Measurements from ENCODE around the gene CXCL16. TPM values are rescaled to one million over a fixed set of nuclear protein-coding genes. Genes with fewer than 3 reads are reported as not detected.
A peak's percentile ranks its signal among the peaks of the same experiment; 100 is the strongest.
"Not testable (repeated sequence)": the region's sequence is repeated elsewhere in the genome, so short reads cannot be mapped to it uniquely, and the experiment has no call there.

The CXCL16 gene
- total RNA-seq, 2 donors from 2014 or later, result 10.3 to 15.3 TPM

- ATAC-seq, result no peak
- no peak overlapping the region for H3K4me3 Mint-ChIP-seq
- peaks cover 14% of the 10 kb centered on the region for H3K36me3 Mint-ChIP-seq (ENCODE audit: low read depth)
- H3K27me3 Mint-ChIP-seq, result no peaks in the 10 kb centered on the region
- DNase-seq, result no peak
- peaks cover 45% of the 10 kb centered on the region for H3K4me1 Mint-ChIP-seq
- no peaks in the 10 kb centered on the region for H3K9me3 ChIP-seq (ENCODE audit: control insufficient read depth, low read length, poor library complexity, severe bottlenecking)
- no peak overlapping the region for H3K27ac Mint-ChIP-seq
Observed at GRCh38 chr17:4693416-4693815, 46.3 kb downstream of the CXCL16 start.

- peak overlapping the region; percentile 56 for H3K27ac Mint-ChIP-seq
- ATAC-seq (no peak), DNase-seq (no peak)
- H3K36me3 Mint-ChIP-seq (ENCODE audit: low read depth), result peaks cover 14% of the 10 kb centered on the region
- no peaks in the 10 kb centered on the region for H3K27me3 Mint-ChIP-seq
- peaks cover 46% of the 10 kb centered on the region for H3K4me1 Mint-ChIP-seq
- no peaks in the 10 kb centered on the region for H3K9me3 ChIP-seq (ENCODE audit: control insufficient read depth, low read length, poor library complexity, severe bottlenecking)
- no peak overlapping the region for H3K4me3 Mint-ChIP-seq
Observed at GRCh38 chr17:4691686-4692085, 48.0 kb downstream of the CXCL16 start.

GRCh38 chr17:4690745-4691144, 49.0 kb downstream of the CXCL16 start:
- Mint-ChIP-seq H3K4me1 (peaks cover 42% of the 10 kb centered on the region), H3K27me3 (no peaks in the 10 kb centered on the region), H3K36me3 (ENCODE audit: low read depth) (peaks cover 10% of the 10 kb centered on the region), H3K4me3 (no peak overlapping the region), H3K27ac (peak overlapping the region; percentile 6)
- ATAC-seq (no peak), DNase-seq (no peak)
- H3K9me3 ChIP-seq (ENCODE audit: control insufficient read depth, low read length, poor library complexity, severe bottlenecking), result no peaks in the 10 kb centered on the region

GRCh38 chr17:4689872-4690271, 49.9 kb downstream of the CXCL16 start:
- not testable (repeated sequence) for DNase-seq; H3K27ac Mint-ChIP-seq; H3K4me3 Mint-ChIP-seq; H3K27me3 Mint-ChIP-seq; ATAC-seq; H3K9me3 ChIP-seq (ENCODE audit: control insufficient read depth, low read length, poor library complexity, severe bottlenecking)
- Mint-ChIP-seq H3K4me1 (peaks cover 44% of the 10 kb centered on the region), H3K36me3 (ENCODE audit: low read depth) (peaks cover 10% of the 10 kb centered on the region)

- not testable (repeated sequence) for ATAC-seq; H3K4me3 Mint-ChIP-seq; DNase-seq; H3K9me3 ChIP-seq (ENCODE audit: control insufficient read depth, low read length, poor library complexity, severe bottlenecking); H3K27me3 Mint-ChIP-seq
- H3K36me3 Mint-ChIP-seq (ENCODE audit: low read depth), result peaks cover 16% of the 10 kb centered on the region
- H3K27ac Mint-ChIP-seq, result peak overlapping the region; percentile 56
- H3K4me1 Mint-ChIP-seq, result peaks cover 22% of the 10 kb centered on the region
Observed at GRCh38 chr17:4683739-4684138, 56.0 kb downstream of the CXCL16 start.

Other genes with a start within 250 kb of the CXCL16 start
- gene SPNS2, start 241.0 kb downstream of the CXCL16 start, total RNA-seq, result under 1 TPM; 0.22 to 0.73 TPM
- 10 to 100 TPM; 63.8 to 64.4 TPM for gene MYBBP1A, start 184.5 kb downstream of the CXCL16 start, total RNA-seq
- not detected for gene GGT6, start 179.4 kb downstream of the CXCL16 start, total RNA-seq
- gene SMTNL2, start 155.4 kb downstream of the CXCL16 start, total RNA-seq, result not detected
- under 1 TPM in 1 of 2 donors, not detected in 1; 0.13 TPM for gene ALOX15, start 98.2 kb downstream of the CXCL16 start, total RNA-seq
- gene PELP1, start 35.8 kb downstream of the CXCL16 start, total RNA-seq, result 10 to 100 TPM; 38.0 to 44.9 TPM
- 100 to 1,000 TPM; 220 to 255 TPM for gene ARRB2, start 29.3 kb downstream of the CXCL16 start, total RNA-seq
- gene MED11, start 8.5 kb downstream of the CXCL16 start, total RNA-seq, result 1 to 10 TPM; 5.9 to 9.3 TPM
- 1 to 10 TPM; 1.0 to 1.6 TPM for gene ZMYND15, start 95 bp downstream of the CXCL16 start, total RNA-seq
- not detected for gene TM4SF5, start 32.0 kb upstream of the CXCL16 start, total RNA-seq
- gene VMO1, start 46.4 kb upstream of the CXCL16 start, total RNA-seq, result not detected
- under 1 TPM in 1 of 2 donors, not detected in 1; 0.34 TPM for gene GLTPD2, start 49.0 kb upstream of the CXCL16 start, total RNA-seq
- gene PSMB6, start 56.2 kb upstream of the CXCL16 start, total RNA-seq, result 10 to 100 TPM; 54.3 to 59.7 TPM
- 10 to 100 TPM; 30.6 to 32.8 TPM for gene PLD2, start 67.2 kb upstream of the CXCL16 start, total RNA-seq
- gene MINK1, start 93.4 kb upstream of the CXCL16 start, total RNA-seq, result 100 to 1,000 TPM; 188 to 263 TPM
- 10 to 100 TPM; 10.7 to 12.8 TPM for gene C17orf107, start 159.6 kb upstream of the CXCL16 start, total RNA-seq
- gene CHRNE, start 163.2 kb upstream of the CXCL16 start, total RNA-seq, result 1 to 10 TPM; 1.1 to 1.6 TPM
- gene GP1BA, start 192.3 kb upstream of the CXCL16 start, total RNA-seq, result 10 to 100 TPM in 1 of 2 donors, 1 to 10 TPM in 1; 1.6 to 22.9 TPM
- 10 to 100 TPM; 26.2 to 26.4 TPM for gene SLC25A11, start 200.1 kb upstream of the CXCL16 start, total RNA-seq
- 10 to 100 TPM; 95.5 to 99.0 TPM for gene RNF167, start 200.3 kb upstream of the CXCL16 start, total RNA-seq
- gene PFN1, start 208.6 kb upstream of the CXCL16 start, total RNA-seq, result 100 to 1,000 TPM; 686 to 710 TPM
- gene ENO3, start 211.2 kb upstream of the CXCL16 start, total RNA-seq, result 10 to 100 TPM; 17.2 to 17.6 TPM
- gene SPAG7, start 227.9 kb upstream of the CXCL16 start, total RNA-seq, result 10 to 100 TPM; 39.0 to 48.4 TPM
- gene CAMTA2, start 247.7 kb upstream of the CXCL16 start, total RNA-seq, result 10 to 100 TPM; 59.9 to 63.5 TPM